Hepatocyte (in vitro differentiated cells): ENCODE data around the gene HPCAL1. TPM values are rescaled to one million over a fixed set of nuclear protein-coding genes. Genes with fewer than 3 reads are reported as not detected.

Experiments used
- DNase-seq: peaks from one replicate; pipeline ENCODE4 v3.0.0-alpha.2; 2016; ENCODE audit warnings: low spot score
- H2AFZ ChIP-seq: fragments of 200-600 bp; sonication (generic); 2 replicates; pipeline ENCODE4 v1.6.0; 2016; ENCODE audit warnings: antibody characterized with exemption, mild to moderate bottlenecking
- H3K27ac ChIP-seq: fragments of 200-600 bp; sonication (generic); 2 replicates; pipeline ENCODE4 v1.5.1; 2016; ENCODE audit warnings: mild to moderate bottlenecking
- H3K27me3 ChIP-seq: fragments of 200-600 bp; sonication (generic); 2 replicates; pipeline ENCODE4 v1.6.1; 2016
- H3K36me3 ChIP-seq: fragments of 200-600 bp; sonication (generic); replicated peaks from 2 replicates; pipeline ENCODE4 v1.5.1; 2016; ENCODE audit warnings: low read depth; ENCODE audit not compliant: insufficient read depth
- H3K4me1 ChIP-seq: fragments of 200-600 bp; sonication (generic); 2 replicates; pipeline ENCODE4 v1.5.1; 2016; ENCODE audit warnings: mild to moderate bottlenecking, moderate library complexity; ENCODE audit not compliant: insufficient read depth
- H3K4me2 ChIP-seq: fragments of 200-600 bp; sonication (generic); 2 replicates; pipeline ENCODE4 v1.6.0; 2016
- H3K4me3 ChIP-seq: fragments of 200-600 bp; sonication (generic); 2 replicates; pipeline ENCODE4 v1.5.1; 2016; ENCODE audit warnings: mild to moderate bottlenecking
- H3K79me2 ChIP-seq: fragments of 200-600 bp; sonication (generic); 2 replicates; pipeline ENCODE4 v1.6.0; 2017; ENCODE audit warnings: mild to moderate bottlenecking
- H3K9me2 ChIP-seq: fragments of 200-600 bp; sonication (generic); replicated peaks from 2 replicates; pipeline ENCODE4 v1.6.0; 2017; ENCODE audit warnings: mild to moderate bottlenecking; ENCODE audit not compliant: insufficient read depth
- H3K9me3 ChIP-seq: fragments of 200-600 bp; sonication (generic); 2 replicates; pipeline ENCODE4 v1.5.1; 2016; ENCODE audit warnings: low read depth, mild to moderate bottlenecking
- H4K20me1 ChIP-seq: fragments of 200-600 bp; sonication (generic); 2 replicates; pipeline ENCODE4 v1.6.0; 2016; ENCODE audit warnings: mild to moderate bottlenecking; ENCODE audit not compliant: insufficient read depth, poor library complexity, severe bottlenecking
- CTCF ChIP-seq: fragments of 200-600 bp; sonication (generic); IDR thresholded peaks from 2 replicates; pipeline ENCODE4 v1.5.1; 2016; ENCODE audit warnings: antibody characterized with exemption, mild to moderate bottlenecking; ENCODE audit not compliant: poor library complexity
- EZH2 ChIP-seq: fragments of 200-600 bp; sonication (generic); IDR thresholded peaks from 2 replicates; pipeline ENCODE4 v1.6.1; 2016; ENCODE audit warnings: antibody characterized with exemption, mild to moderate bottlenecking, borderline replicate concordance
- EZH2phosphoT487 ChIP-seq: fragments of 200-600 bp; sonication (generic); IDR thresholded peaks from one replicate; pipeline ENCODE4 v1.6.1; 2018; ENCODE audit warnings: antibody characterized with exemption, mild to moderate bottlenecking, low read depth, moderate library complexity; ENCODE audit not compliant: unreplicated experiment, severe bottlenecking
- WGBS: methylation state at CpG from one replicate; pipeline ENCODE4 v1.1.6; 2016; ENCODE audit warnings: low lambda C conversion rate; ENCODE audit errors: missing lambda C conversion rate; 5-methylcytosine and 5-hydroxymethylcytosine counted together
- polyA plus RNA-seq: library from polyadenylated mRNA; unstranded; fragments of >200 nt; fragmentation: Nextera tagmentation; extraction: Ambion mirVana; gene quantifications from 2 replicates; pipeline ENCODE4 v1.2.1, GENCODE V29; 2016
- total RNA-seq: library from RNA; depleted of rRNA; stranded (reverse); fragments of >200 nt; gene quantifications from 2 replicates; pipeline ENCODE4 v1.2.3, GENCODE V29; 2014

Gene HPCAL1
- total and polyA plus RNA-seq, 2 experiments from 2014 or later = 22.5 to 39.1 TPM

DNA sequence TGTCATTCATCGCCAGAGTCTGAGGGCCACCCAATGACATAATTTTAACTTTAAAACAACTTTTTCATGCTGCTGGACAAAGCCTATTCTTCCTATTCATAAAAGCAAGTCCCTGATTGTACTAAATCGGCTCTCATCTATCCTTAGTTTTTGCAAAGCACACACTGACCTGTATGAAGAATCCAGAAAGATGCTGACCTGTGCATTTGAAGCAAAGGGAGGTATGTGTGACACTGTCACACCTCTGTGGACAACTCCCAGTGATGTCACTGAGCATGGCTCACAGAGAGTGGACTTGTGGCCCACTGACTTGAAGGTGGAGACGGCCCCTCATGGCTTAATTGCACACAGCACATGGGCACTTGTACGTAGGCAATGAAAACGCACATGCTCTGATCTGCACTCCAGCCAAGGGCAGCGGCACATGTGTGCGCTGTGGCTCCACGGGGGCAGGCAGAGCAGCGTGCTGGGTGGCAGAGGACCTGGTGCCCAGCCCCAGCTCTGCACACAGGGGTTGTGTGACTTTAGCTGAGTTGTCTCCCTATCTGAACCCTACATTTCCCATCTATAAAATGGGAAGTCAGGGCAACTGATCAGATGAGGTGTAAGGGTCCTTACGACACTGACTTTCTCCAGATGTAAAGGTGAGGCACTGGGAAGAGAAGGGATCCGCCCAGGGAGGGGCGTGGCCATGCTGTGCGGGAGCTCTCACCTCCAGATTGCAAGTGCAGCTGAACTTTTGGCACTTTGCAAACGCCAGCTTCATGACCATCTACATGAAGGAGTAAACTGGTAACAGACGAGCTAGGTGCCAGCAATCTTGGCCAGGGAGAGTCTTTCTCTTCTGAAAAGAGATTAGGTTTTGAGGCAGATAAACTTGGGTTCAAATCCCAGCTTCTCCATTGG lies 159.7 kb downstream of the HPCAL1 start:
- H3K4me3 ChIP-seq = no peak overlapping the region
- no peak overlapping the region for H3K27ac ChIP-seq
- no peaks in the 10 kb centered on the region for H3K36me3 ChIP-seq
- no peaks in the 10 kb centered on the region for H3K27me3 ChIP-seq
- H3K4me1 ChIP-seq = peaks cover 9% of the 10 kb centered on the region
- TF ChIP-seq EZH2phosphoT487 (no peak), EZH2 (no peak), CTCF (no peak)
- no peaks in the 10 kb centered on the region for H3K79me2 ChIP-seq
- H4K20me1 ChIP-seq = no peaks in the 10 kb centered on the region
- 74% methylated on average over 15 of the region's 15 CpGs for WGBS
- no peak overlapping the region for H3K4me2 ChIP-seq
- no peak for DNase-seq
- no peaks in the 10 kb centered on the region for H3K9me2 ChIP-seq
- no peak overlapping the region for H2AFZ ChIP-seq
- no peaks in the 10 kb centered on the region for H3K9me3 ChIP-seq

DNA sequence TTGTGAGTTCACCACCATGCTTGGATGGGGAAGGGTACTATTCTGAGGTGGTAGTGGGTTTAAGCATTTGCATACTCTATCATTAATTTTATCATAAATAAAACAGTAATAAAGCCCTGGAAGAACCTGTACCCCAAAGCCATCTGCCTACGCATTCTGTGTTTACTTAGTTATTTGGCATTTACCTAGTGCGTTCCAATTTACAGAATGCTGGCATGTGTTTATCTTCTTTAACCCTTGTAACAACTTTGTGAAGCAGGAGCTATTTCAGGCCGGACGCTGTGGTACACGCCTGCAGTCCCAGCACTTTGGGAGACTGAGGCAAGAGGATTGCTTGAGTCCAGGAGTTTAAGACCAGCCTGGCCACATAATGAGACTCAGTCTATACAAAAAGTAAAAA lies 163.2 kb downstream of the HPCAL1 start:
- DNase-seq = no peak
- Histone ChIP-seq H3K9me2 (no peaks in the 10 kb centered on the region), H3K9me3 (no peaks in the 10 kb centered on the region), H3K4me3 (no peak overlapping the region), H3K4me1 (no peaks in the 10 kb centered on the region), H4K20me1 (no peaks in the 10 kb centered on the region), H2AFZ (no peak overlapping the region), H3K4me2 (no peak overlapping the region), H3K27ac (no peak overlapping the region), H3K36me3 (no peaks in the 10 kb centered on the region), H3K79me2 (no peaks in the 10 kb centered on the region), H3K27me3 (no peaks in the 10 kb centered on the region)
- WGBS = 77% methylated on average over 5 of the region's 5 CpGs
- no peak for TF ChIP-seq EZH2phosphoT487
- TF ChIP-seq CTCF = no peak
- TF ChIP-seq EZH2 = no peak

- H2AFZ ChIP-seq = no peak overlapping the region
- no peak overlapping the region for H3K27ac ChIP-seq
- TF ChIP-seq EZH2phosphoT487 = no peak
- no peak for TF ChIP-seq CTCF
- no peak for TF ChIP-seq EZH2
- no peaks in the 10 kb centered on the region for H3K9me2 ChIP-seq
- no peak overlapping the region for H3K4me2 ChIP-seq
- no peak for DNase-seq
- WGBS = 89% methylated on average over 11 of the region's 11 CpGs
- no peaks in the 10 kb centered on the region for H3K9me3 ChIP-seq
- H3K27me3 ChIP-seq = no peaks in the 10 kb centered on the region
- no peaks in the 10 kb centered on the region for H3K79me2 ChIP-seq
- no peaks in the 10 kb centered on the region for H4K20me1 ChIP-seq
- no peaks in the 10 kb centered on the region for H3K36me3 ChIP-seq
- H3K4me1 ChIP-seq = no peaks in the 10 kb centered on the region
- no peak overlapping the region for H3K4me3 ChIP-seq
Measured at GRCh38 chr2:10466801-10467200, 164.1 kb downstream of the HPCAL1 start.
